ENCODE measurements around the gene P2RY6. TPM values are rescaled to one million over a fixed set of nuclear protein-coding genes. Genes with fewer than 3 reads are reported as not detected.

P2RY6 gene
- total RNA-seq, 1 donor from 2014 or later = 3.7 TPM

DNA sequence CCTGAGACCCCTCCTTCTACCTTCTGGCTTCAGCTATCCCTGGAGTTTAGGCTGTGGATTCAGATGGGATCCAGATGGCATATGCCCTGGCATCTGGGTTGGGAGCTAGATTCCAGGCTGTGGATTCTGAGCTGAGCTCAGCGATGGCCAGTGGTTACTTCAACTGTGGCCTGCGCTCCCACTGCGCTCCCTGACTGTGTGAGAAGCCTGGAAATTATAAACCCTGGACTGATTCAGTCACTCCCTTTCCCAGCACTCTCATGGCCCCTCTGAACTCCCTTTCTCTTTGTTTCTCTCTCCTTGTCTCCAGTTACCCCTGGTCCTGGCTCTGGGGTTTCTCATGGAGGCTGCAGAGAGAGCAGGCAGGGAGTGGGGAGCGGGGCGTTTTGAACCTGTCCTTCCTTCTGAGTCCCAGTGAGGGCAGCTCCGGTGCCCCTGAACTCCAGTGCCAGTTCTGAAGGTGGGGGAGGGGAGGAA lies 40.8 kb downstream of the P2RY6 start:
- peak overlapping the region; percentile 42 for H3K4me3 ChIP-seq (ENCODE audit: low read depth, low read length)
- TF ChIP-seq, protein P1, sequence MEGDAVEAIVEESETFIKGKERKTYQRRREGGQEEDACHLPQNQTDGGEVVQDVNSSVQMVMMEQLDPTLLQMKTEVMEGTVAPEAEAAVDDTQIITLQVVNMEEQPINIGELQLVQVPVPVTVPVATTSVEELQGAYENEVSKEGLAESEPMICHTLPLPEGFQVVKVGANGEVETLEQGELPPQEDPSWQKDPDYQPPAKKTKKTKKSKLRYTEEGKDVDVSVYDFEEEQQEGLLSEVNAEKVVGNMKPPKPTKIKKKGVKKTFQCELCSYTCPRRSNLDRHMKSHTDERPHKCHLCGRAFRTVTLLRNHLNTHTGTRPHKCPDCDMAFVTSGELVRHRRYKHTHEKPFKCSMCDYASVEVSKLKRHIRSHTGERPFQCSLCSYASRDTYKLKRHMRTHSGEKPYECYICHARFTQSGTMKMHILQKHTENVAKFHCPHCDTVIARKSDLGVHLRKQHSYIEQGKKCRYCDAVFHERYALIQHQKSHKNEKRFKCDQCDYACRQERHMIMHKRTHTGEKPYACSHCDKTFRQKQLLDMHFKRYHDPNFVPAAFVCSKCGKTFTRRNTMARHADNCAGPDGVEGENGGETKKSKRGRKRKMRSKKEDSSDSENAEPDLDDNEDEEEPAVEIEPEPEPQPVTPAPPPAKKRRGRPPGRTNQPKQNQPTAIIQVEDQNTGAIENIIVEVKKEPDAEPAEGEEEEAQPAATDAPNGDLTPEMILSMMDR (conservative IDR thresholded peaks at IDR 0.05; ENCODE audit: low read depth, low read length) = no peak
- DNase-seq (ENCODE audit: low read depth) = no peak

DNA sequence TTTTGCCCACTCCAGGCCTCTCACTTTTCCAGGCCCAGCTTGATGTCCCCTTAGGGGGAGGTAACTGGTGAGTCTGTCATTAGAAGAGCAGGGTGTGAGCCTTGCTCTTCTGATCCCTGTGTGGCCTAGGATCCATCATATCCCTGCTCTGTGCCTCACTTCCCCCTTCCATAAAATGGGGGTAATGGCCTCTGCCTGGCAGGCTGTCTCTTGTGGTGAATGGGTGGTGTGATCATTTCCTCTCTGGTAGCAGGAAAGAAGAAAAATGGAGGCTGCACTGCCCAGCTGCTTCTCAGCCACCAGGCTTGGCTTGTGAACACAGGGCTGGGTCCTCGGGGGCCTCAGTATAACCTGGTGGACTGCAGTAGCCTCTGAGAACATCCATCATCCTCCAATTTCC lies 41.5 kb downstream of the P2RY6 start:
- H3K4me3 ChIP-seq (ENCODE audit: low read depth, low read length) = peak overlapping the region; percentile 42
- no peak for DNase-seq (ENCODE audit: low read depth)
- TF ChIP-seq, protein P1 (conservative IDR thresholded peaks at IDR 0.05; ENCODE audit: low read depth, low read length) = no peak

DNA sequence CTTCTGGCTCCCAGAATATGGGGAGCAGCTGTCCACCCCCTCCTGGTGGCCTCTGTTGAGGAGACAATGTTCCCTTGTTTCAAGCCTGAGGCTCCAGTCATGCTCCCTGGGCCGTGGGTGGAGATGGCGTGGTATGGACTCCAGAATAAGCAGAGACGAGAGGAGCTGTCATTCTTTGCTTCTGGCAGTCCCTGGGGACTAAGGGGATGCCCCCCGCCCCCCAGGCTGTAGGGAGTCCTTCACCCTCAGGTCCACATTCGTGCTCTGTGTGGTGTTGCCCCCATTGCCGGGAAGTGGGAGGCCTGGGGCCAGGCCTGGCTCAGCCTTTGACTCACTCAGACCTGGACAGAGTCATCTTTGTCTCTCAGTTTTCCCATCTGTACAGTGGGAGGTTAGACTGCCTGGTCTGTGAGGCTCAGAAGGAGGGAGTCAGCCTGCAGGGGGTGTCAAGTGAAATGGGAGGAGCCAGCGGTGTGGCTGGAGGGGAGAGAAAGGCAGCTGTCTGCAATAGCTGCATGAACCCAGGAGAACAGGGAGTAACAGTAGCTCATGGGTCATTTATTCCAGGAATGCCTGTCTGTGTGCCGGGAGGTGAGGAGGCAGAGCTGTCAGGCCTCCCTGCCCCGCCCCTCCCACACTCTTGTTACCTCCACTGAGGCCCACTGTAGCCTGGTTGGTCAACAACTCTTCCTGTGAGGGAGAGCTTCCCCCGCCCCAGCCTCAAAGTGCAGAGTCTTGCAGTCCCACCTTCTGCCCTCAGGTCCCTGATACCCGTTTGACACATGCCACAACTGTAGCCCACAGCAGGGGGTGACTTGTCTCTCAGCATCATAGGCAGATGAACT lies 42.2 kb downstream of the P2RY6 start:
- TF ChIP-seq, protein P1 (conservative IDR thresholded peaks at IDR 0.05; ENCODE audit: low read depth, low read length) = peak; percentile 19
- peak; percentile 74 for DNase-seq (ENCODE audit: low read depth)
- no peak overlapping the region for H3K4me3 ChIP-seq (ENCODE audit: low read depth, low read length)

GRCh38 chr11:73315293-73316020 lies 43.3 kb downstream of the P2RY6 start:
- H3K4me3 ChIP-seq (ENCODE audit: low read depth, low read length) = no peak overlapping the region
- TF ChIP-seq, protein P1 (conservative IDR thresholded peaks at IDR 0.05; ENCODE audit: low read depth, low read length) = no peak
- no peak for DNase-seq (ENCODE audit: low read depth)

DNA sequence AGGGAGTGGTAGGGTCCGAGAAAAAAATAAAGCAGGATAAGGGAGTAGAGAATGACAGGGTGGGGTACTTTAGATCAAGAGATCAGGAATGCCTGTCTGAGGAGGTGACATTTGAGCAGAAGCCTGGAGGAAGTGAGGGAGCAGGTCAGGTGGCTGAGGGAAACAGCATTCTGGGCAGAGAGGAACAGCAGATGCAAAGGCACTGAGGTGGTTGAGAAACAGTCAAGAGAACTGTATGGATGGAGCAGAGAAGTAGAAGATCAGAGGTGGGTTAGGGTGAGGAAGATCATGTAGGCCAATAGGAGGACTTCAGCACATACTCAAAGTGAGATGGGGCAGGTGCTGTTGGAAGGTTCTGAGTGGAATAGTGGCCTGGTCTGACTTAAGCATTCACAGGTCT lies 44.3 kb downstream of the P2RY6 start:
- DNase-seq (ENCODE audit: low read depth) = no peak
- no peak overlapping the region for H3K4me3 ChIP-seq (ENCODE audit: low read depth, low read length)
- TF ChIP-seq, protein P1 (conservative IDR thresholded peaks at IDR 0.05; ENCODE audit: low read depth, low read length) = no peak

DNA sequence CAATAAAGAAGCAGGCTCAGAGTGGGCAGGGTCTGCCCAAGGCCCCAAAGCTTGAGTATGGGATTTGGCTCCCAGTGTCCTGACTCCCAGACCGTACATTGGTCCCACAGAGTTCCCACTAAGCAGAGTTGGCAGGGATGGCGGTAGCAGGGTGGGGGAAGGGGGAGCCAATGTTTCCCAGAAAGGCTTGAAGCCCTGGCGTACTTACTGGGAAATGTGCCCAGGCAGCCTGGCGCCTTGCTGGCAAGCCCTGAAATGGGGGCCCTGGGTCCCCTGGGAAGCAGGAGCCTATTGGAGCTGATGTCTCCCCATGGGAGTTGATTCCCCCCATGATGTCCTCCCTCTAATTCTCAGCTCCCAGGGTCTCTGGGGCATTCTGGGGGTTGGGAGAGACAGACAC lies 45.2 kb downstream of the P2RY6 start:
- TF ChIP-seq, protein P1 (conservative IDR thresholded peaks at IDR 0.05; ENCODE audit: low read depth, low read length) = no peak
- no peak for DNase-seq (ENCODE audit: low read depth)

More for the DNA sequence above, 45.2 kb downstream of the P2RY6 start:
- no peak overlapping the region for H3K4me3 ChIP-seq (ENCODE audit: low read depth, low read length)

All from epithelial cell of proximal tubule (primary cell).